ENCODE results near the gene FGD1.
"Not testable (repeated sequence)": the region's sequence is repeated elsewhere in the genome, so short reads cannot be mapped to it uniquely, and the experiment has no call there.

FGD1 gene

GRCh38 chrX:54495814-54496516, at the start of gene FGD1:
FGD1 (minus strand) TSS chrX:54496234; CDS start chrX:54495432, 802 bp downstream.
- DNase-seq (ENCODE audit: low read depth) = peak; percentile 19

- not testable (repeated sequence) for DNase-seq (ENCODE audit: low read depth)
Measured at GRCh38 chrX:54542239-54542638, 46.2 kb upstream of the FGD1 start.

GRCh38 chrX:54540289-54540688, 44.3 kb upstream of the FGD1 start:
- no peak for DNase-seq (ENCODE audit: low read depth)

DNA sequence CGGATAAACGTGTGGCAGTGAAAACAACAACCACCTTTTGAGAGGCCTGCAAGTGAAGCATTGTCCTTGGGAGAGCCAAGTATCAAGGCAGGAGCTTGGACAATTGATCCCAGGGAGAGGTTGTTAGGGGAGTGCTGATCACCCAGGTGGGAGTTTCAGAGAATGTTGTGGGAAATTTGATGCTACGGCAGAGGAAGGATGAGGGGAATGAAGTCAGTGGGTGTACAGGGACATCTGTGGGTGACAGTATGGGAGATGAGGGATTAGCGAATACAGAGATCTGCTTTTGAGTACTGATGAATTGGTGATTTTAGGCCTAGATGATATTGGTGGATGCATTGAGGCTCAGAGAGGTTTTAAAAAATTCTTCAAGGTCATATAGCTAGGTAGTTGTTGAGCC, 38.2 kb upstream of the FGD1 start:
- no peak for DNase-seq (ENCODE audit: low read depth)

DNA sequence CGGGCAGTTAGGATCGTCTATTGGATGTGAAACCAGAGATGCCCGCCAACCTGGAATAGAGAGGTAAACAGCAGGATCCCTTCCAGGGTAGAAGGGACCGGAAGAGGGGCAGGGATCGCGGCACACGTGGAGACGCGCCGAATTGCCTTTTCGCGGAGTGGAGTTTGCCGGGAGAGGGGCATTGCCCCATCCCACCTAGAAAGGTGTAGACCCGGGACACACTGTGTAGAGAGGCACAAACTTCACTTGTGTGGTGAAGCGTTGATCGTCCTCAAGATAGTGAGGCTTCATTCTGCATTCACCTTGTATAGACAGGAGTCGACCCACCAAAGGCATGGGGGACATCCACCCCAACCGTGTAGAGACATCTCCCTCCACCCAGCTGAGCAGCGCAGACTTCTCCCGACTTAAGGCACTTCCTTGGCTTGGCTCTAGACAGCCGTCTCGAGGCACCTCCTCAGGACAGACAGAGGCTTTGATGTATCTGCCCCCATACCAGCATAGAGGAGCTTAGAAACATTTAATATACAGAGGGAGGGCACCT, 34.4 kb upstream of the FGD1 start:
- no peak for DNase-seq (ENCODE audit: low read depth)

DNA sequence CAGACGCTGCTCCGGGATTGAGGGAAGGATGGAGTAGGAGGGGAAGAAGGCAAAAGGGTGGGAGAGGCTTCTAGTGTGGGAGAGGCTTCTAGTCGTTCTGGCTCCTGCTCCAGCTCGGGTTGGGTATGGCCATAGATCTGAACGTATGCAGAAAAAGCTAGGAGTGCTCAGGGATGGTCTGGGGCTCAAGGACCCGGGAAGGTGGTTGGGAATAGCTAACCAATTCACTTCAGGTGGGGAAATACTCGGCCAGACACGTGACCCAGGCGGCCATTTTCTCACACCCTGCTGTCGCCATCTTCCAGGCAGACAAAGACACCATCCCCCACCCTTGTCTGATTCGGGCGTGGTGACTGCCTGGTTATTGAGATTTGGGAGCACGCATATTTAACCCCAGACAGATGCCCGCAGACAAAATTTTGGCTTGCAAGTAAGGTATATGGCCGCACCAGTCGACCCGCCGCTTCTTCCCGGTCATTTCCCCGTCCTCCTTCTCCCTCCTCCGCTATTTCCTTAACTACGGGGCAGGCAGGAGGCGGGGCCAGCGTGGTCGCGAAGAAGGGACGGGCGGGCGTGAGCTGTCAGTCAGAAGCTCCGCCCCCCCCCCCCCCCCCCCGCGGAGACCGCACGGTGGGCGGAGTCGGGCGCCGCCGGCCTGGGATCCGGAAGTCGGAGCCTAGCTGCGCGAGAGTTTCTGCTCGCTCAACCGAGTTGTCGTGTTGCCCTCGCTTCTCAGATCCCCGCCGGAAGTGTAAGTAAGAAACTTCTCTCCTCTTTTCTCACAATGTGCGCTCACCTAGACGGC, 33.7 kb upstream of the FGD1 start, which contains the start of gene GNL3L:
Gene GNL3L (plus strand): TSS at position 668 of the 805 bp plus-strand sequence. CDS start 2,348 bp downstream, outside the sequence.
- DNase-seq (ENCODE audit: low read depth) = peak; percentile 70

DNA sequence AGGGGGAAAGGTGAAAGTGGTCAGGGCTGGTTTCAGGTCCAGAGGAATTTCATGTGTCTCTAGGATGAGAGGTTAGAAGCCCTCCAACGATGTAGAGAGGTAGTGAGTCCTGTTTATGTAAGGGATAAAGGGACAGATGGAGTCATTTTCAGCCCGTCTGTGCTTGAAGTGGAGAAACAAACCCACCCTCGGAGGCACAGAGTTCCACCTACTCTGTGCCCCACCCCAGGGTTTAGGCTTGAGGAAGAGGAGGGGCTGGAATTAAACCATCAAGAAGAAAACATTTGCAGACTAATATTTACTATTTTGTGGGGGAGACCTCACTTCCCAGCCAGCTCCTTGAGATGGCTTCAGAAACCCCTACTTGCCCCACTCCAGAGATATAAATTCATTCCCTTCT, 33.1 kb upstream of the FGD1 start:
- no peak for DNase-seq (ENCODE audit: low read depth)

- no peak for DNase-seq (ENCODE audit: low read depth)
Measured at GRCh38 chrX:54509400-54509799, 13.4 kb upstream of the FGD1 start.

DNA sequence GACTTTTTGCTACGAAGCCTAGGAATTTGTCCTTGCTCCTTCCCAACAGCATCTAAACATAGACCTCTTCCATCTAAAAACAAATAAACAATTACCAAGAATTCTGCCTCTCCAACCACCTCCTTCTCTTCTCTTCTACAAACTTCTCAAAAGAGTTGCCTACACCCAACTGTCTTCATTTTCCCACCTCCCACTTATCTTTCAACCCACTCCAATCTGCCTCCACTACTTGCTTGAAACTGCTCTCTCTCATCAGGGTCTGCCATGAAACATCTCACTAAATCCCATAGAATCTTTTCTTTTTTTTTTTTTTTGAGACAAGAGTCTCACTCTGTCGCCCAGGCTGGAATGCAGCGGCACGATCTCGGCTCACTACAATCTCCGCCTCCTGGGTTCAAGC, 902 bp upstream of the FGD1 start:
- no peak for DNase-seq (ENCODE audit: low read depth)

- DNase-seq (ENCODE audit: low read depth) = no peak
Measured at GRCh38 chrX:54496517-54496852, 451 bp upstream of the FGD1 start.

- DNase-seq (ENCODE audit: low read depth) = no peak
Measured at GRCh38 chrX:54494989-54495813, 833 bp downstream of the FGD1 start.

DNA sequence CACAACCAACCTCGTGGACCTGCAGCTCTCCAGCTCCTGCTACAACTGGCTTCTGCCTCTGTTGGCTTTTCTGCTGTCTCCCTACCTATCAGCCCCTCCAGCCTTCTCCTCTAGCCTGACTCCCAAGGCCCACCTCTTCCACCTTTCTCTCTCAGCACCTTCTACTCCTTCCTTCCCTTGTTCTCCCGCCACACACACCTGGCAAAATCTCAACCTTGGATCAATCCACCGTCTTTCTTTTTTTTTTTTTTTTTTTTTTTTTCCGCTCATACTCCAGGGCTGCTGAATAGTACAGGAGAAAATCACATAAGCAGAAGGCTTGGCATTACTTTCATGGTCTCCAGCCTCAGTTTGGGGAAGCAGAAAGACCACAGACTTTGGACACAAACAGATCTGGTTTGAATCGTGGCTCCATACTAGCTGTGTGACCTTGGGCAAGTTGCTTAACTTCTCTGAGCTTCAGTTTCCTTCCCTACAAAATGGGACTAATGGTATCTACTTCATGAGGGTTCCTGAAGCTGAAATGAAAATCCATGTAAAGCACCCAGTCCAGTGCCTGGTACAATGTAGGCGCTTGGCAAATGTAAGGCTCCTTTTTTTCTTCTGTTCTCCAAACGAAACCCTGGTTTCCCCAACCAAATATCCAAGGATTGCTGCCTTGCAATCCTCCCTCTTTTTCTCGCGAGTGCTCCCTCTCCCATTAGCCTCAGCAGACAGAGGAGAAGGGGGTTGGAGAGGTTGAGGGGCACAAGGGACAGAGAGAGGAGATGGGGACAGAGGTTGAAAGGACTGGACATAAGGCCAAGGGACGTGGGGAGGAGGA, 1.7 kb downstream of the FGD1 start:
- no peak for DNase-seq (ENCODE audit: low read depth)

- DNase-seq (ENCODE audit: low read depth) = no peak
Measured at GRCh38 chrX:54492340-54492739, 3.7 kb downstream of the FGD1 start.

- not testable (repeated sequence) for DNase-seq (ENCODE audit: low read depth)
Measured at GRCh38 chrX:54489819-54490218, 6.2 kb downstream of the FGD1 start.

GRCh38 chrX:54484666-54485065, 11.4 kb downstream of the FGD1 start:
- no peak for DNase-seq (ENCODE audit: low read depth)

DNA sequence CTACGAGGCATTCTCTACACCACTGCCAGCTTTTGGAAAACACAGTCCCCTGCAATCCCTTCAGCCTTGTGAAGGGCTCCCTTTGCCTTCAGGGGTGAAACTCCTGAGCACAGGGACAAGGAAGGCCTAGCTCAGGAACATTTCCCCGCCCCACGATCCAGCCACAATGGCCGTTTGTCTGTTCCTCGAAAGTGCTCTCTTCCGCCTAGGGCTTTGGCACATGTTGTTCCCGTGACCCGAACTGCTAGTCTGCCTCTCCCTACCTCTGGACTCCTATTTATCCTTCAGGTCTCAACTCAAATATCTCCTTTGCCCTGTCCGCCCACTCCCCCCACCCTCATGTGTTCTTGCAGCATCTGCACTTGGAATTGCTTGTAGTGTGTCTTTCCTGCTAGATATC, 12.1 kb downstream of the FGD1 start:
- DNase-seq (ENCODE audit: low read depth) = no peak

- DNase-seq (ENCODE audit: low read depth) = no peak
Measured at GRCh38 chrX:54482839-54483593, 13.0 kb downstream of the FGD1 start.

DNA sequence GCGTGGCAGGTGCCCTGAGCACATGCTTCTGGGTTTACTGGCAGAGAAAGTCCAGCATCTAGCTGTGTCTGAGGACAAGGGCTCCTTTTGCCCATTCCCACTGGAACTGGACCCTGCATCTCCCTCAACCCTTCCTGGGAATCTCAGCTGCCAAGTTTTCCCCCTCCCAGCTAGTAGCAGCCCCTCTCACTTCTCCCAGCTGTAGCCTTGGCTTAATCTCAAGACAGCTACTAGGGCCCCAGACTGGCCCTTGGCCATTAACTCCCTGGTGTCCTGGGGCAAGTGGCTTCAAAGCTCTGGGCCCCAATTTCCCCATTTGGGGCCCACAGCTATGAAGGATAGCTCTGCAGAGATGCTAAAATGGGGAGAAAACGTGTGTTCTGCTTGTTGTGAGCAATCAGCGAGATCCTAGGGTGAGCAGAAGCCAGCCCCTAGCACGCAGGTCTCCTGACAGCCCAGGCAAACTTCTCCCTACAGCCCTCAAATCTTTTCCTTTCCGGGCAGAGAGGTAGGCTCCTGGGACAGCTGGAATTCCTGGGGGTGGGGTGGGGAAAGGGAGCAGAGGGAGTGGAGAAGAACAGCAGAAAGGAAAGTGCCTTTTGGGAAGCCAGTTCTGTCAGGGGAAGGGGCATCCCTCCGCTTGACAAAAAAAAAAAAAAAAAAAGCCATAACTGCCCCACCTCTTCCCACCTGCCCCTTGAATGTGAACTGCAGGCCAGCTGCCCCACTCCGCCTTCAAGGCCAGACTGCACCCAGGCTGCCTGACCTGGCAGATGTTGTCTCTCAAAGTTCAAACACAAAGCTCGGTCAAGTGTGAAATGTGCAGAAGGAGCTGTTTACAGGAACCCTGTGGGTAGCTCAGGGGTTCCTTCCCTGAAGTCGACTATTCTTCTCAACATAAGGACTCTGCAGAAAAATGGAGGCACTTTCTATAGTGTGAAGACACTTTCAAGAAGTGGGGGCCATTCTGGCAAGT, 16.6 kb downstream of the FGD1 start:
- DNase-seq (ENCODE audit: low read depth) = no peak
